ENCODE results near the gene TRPV4. TPM values are rescaled to one million over a fixed set of nuclear protein-coding genes. Genes with fewer than 3 reads are reported as not detected.

TRPV4 gene
- total RNA-seq, 4 donors from 2014 or later: 2.8 to 7.5 (median 4.8) TPM

GRCh38 chr12:109830718-109831117, 2.5 kb downstream of the TRPV4 start:
- no peaks in the 10 kb centered on the region for H3K9me3 ChIP-seq
- H3K4me1 ChIP-seq: peaks cover 6 to 56% (median 17%) of the 10 kb centered on the region in 3 donors
- H3K36me3 ChIP-seq: no peaks in the 10 kb centered on the region
- no peak for DNase-seq
- WGBS, 2 donors: 53 to 65% methylated on average over 2 of the region's 2 CpGs
- intact Hi-C loops (cut with DNase I): no loop called here
- H3K27me3 ChIP-seq: peaks cover 0 to 50% (median 0%) of the 10 kb centered on the region in 4 donors
- TF ChIP-seq POLR2A (IDR thresholded peaks at IDR 0.05) (no peak), CTCF (IDR thresholded peaks at IDR 0.05) (no peak)
- no peak overlapping the region for H3K27ac ChIP-seq
- no peak overlapping the region for H3K4me3 ChIP-seq

GRCh38 chr12:109830267-109830666, 2.9 kb downstream of the TRPV4 start:
- Histone ChIP-seq H3K27me3 (peaks cover 0 to 50% (median 0%) of the 10 kb centered on the region in 4 donors), H3K4me3 (no peak overlapping the region), H3K9me3 (no peaks in the 10 kb centered on the region), H3K36me3 (no peaks in the 10 kb centered on the region), H3K4me1 (peaks cover 6 to 56% (median 17%) of the 10 kb centered on the region in 3 donors), H3K27ac (no peak overlapping the region)
- no peak for DNase-seq
- 90 to 100% methylated on average over 2 of the region's 2 CpGs for WGBS, 2 donors
- TF ChIP-seq CTCF (IDR thresholded peaks at IDR 0.05) (no peak), POLR2A (IDR thresholded peaks at IDR 0.05) (no peak)
- intact Hi-C loops (cut with DNase I): no loop called here

GRCh38 chr12:109829667-109830066, 3.5 kb downstream of the TRPV4 start:
- Histone ChIP-seq H3K4me1 (peaks cover 6 to 56% (median 17%) of the 10 kb centered on the region in 3 donors), H3K36me3 (no peaks in the 10 kb centered on the region), H3K27me3 (peaks cover 0 to 50% (median 0%) of the 10 kb centered on the region in 4 donors), H3K4me3 (no peak overlapping the region), H3K27ac (no peak overlapping the region), H3K9me3 (no peaks in the 10 kb centered on the region)
- TF ChIP-seq POLR2A (IDR thresholded peaks at IDR 0.05) (no peak), CTCF (IDR thresholded peaks at IDR 0.05) (no peak)
- 67 to 78% methylated on average over 5 to 9 of the region's 10 CpGs for WGBS, 2 donors
- no peak for DNase-seq
- intact Hi-C loops (cut with DNase I): no loop called here

- intact Hi-C loops (cut with DNase I): no loop called here
- WGBS, 2 donors: 51 to 67% methylated on average over 1 to 2 of the region's 3 CpGs
- Histone ChIP-seq H3K9me3 (no peaks in the 10 kb centered on the region), H3K4me3 (no peak overlapping the region), H3K4me1 (peaks cover 6 to 59% (median 17%) of the 10 kb centered on the region in 3 donors), H3K27ac (peak overlapping the region in 3 of 4 donors; percentile 10 to 71 (median 33)), H3K27me3 (peaks cover 0 to 50% (median 0%) of the 10 kb centered on the region in 4 donors), H3K36me3 (no peaks in the 10 kb centered on the region)
- no peak for TF ChIP-seq POLR2A (IDR thresholded peaks at IDR 0.05)
- no peak for TF ChIP-seq CTCF (IDR thresholded peaks at IDR 0.05)
- no peak for DNase-seq
Measured at GRCh38 chr12:109828754-109829511, 4.3 kb downstream of the TRPV4 start.

Data from esophagus squamous epithelium (tissue), 5 donors.